ACC112 (cell line): Measurements from ENCODE around the gene INSYN2A.

Experiments
- H2AFZ ChIP-seq: fragments of 200-600 bp; sonication (generic); one replicate; pipeline ENCODE4 v1.6.0; 2017; ENCODE audit warnings: antibody characterized with exemption, low read length; ENCODE audit not compliant: unreplicated experiment
- H3K27ac ChIP-seq: fragments of 200-600 bp; sonication (generic); 2 replicates; pipeline ENCODE4 v1.5.1; 2014; ENCODE audit warnings: low read depth, mild to moderate bottlenecking, antibody characterized with exemption, low read length, moderate library complexity
- H3K27me3 ChIP-seq: fragments of 200-600 bp; sonication (generic); 2 replicates; pipeline ENCODE4 v1.6.1; 2014; ENCODE audit warnings: mild to moderate bottlenecking, antibody characterized with exemption, low read length, moderate library complexity, mixed read lengths; ENCODE audit not compliant: insufficient read depth
- H3K36me3 ChIP-seq: fragments of 200-600 bp; sonication (generic); 2 replicates; pipeline ENCODE4 v1.6.1; 2016; ENCODE audit warnings: mild to moderate bottlenecking, antibody characterized with exemption, low read length, moderate library complexity, mixed read lengths; ENCODE audit not compliant: insufficient read depth
- H3K4me1 ChIP-seq: fragments of 200-600 bp; sonication (generic); one replicate; pipeline ENCODE4 v1.6.1; 2016; ENCODE audit warnings: low read length, mixed read lengths; ENCODE audit not compliant: insufficient read depth, unreplicated experiment, control insufficient read depth
- H3K4me3 ChIP-seq: fragments of 200-600 bp; sonication (generic); 2 replicates; pipeline ENCODE4 v1.5.1; 2014; ENCODE audit warnings: mild to moderate bottlenecking, low read depth, low read length
- H3K79me2 ChIP-seq: fragments of 200-600 bp; sonication (generic); one replicate; pipeline ENCODE4 v1.6.0; 2016; ENCODE audit warnings: low read length; ENCODE audit not compliant: control insufficient read depth, unreplicated experiment, insufficient read depth

Gene INSYN2A

GRCh38 chr10:127154831-127155620 lies 41.4 kb downstream of the INSYN2A start:
- H3K36me3 ChIP-seq: no peaks in the 10 kb centered on the region
- no peak overlapping the region for H3K4me3 ChIP-seq
- no peak overlapping the region for H3K27ac ChIP-seq
- no peaks in the 10 kb centered on the region for H3K27me3 ChIP-seq
- H2AFZ ChIP-seq: no peak overlapping the region
- no peaks in the 10 kb centered on the region for H3K79me2 ChIP-seq
- peaks cover 15% of the 10 kb centered on the region for H3K4me1 ChIP-seq

- peaks cover 31% of the 10 kb centered on the region for H3K4me1 ChIP-seq
- no peak overlapping the region for H3K27ac ChIP-seq
- no peaks in the 10 kb centered on the region for H3K79me2 ChIP-seq
- no peaks in the 10 kb centered on the region for H3K36me3 ChIP-seq
- H3K4me3 ChIP-seq: no peak overlapping the region
- no peak overlapping the region for H2AFZ ChIP-seq
- H3K27me3 ChIP-seq: no peaks in the 10 kb centered on the region
Observed at GRCh38 chr10:127153181-127153580, 43.2 kb downstream of the INSYN2A start.

- Histone ChIP-seq H3K4me3 (no peak overlapping the region), H2AFZ (no peak overlapping the region), H3K27ac (no peak overlapping the region), H3K36me3 (no peaks in the 10 kb centered on the region), H3K27me3 (no peaks in the 10 kb centered on the region), H3K4me1 (peaks cover 40% of the 10 kb centered on the region), H3K79me2 (no peaks in the 10 kb centered on the region)
Observed at GRCh38 chr10:127151981-127152699, 44.3 kb downstream of the INSYN2A start.

- no peak overlapping the region for H3K27ac ChIP-seq
- H3K4me1 ChIP-seq: peaks cover 46% of the 10 kb centered on the region
- H3K36me3 ChIP-seq: no peaks in the 10 kb centered on the region
- no peak overlapping the region for H2AFZ ChIP-seq
- no peaks in the 10 kb centered on the region for H3K27me3 ChIP-seq
- no peak overlapping the region for H3K4me3 ChIP-seq
- H3K79me2 ChIP-seq: no peaks in the 10 kb centered on the region
Observed at GRCh38 chr10:127151541-127151940, 44.9 kb downstream of the INSYN2A start.

GRCh38 chr10:127150136-127150535 lies 46.3 kb downstream of the INSYN2A start:
- Histone ChIP-seq H3K36me3 (no peaks in the 10 kb centered on the region), H3K79me2 (no peaks in the 10 kb centered on the region), H3K4me3 (0 out of 2 replicates have a peak overlapping the region, but pooled peaks have one; percentile 4), H3K27ac (peak overlapping the region; percentile 98), H3K27me3 (no peaks in the 10 kb centered on the region), H2AFZ (no peak overlapping the region), H3K4me1 (peaks cover 56% of the 10 kb centered on the region)

- peaks cover 62% of the 10 kb centered on the region for H3K4me1 ChIP-seq
Observed at GRCh38 chr10:127149501-127150081, 46.8 kb downstream of the INSYN2A start.

GRCh38 chr10:127148933-127149220 lies 47.5 kb downstream of the INSYN2A start:
- H3K4me1 ChIP-seq: peaks cover 62% of the 10 kb centered on the region
- H3K36me3 ChIP-seq: no peaks in the 10 kb centered on the region
- no peaks in the 10 kb centered on the region for H3K27me3 ChIP-seq
- H2AFZ ChIP-seq: peak overlapping the region; percentile 4
- peak overlapping the region; percentile 58 for H3K4me3 ChIP-seq
- no peaks in the 10 kb centered on the region for H3K79me2 ChIP-seq
- peak overlapping the region; percentile 98 for H3K27ac ChIP-seq

More at GRCh38 chr10:127149501-127150081, 46.8 kb downstream of the INSYN2A start:
- Histone ChIP-seq H3K79me2 (no peaks in the 10 kb centered on the region), H2AFZ (no peak overlapping the region), H3K36me3 (no peaks in the 10 kb centered on the region), H3K27ac (peak overlapping the region; percentile 98), H3K4me3 (peak overlapping the region; percentile 58), H3K27me3 (no peaks in the 10 kb centered on the region)

- no peaks in the 10 kb centered on the region for H3K27me3 ChIP-seq
- H3K79me2 ChIP-seq: no peaks in the 10 kb centered on the region
- H3K27ac ChIP-seq: peak overlapping the region; percentile 98
- peaks cover 62% of the 10 kb centered on the region for H3K4me1 ChIP-seq
- H3K36me3 ChIP-seq: no peaks in the 10 kb centered on the region
- peak overlapping the region; percentile 58 for H3K4me3 ChIP-seq
- H2AFZ ChIP-seq: peak overlapping the region; percentile 37
Observed at GRCh38 chr10:127148066-127148932, 48.1 kb downstream of the INSYN2A start.

GRCh38 chr10:127146661-127147060 lies 49.7 kb downstream of the INSYN2A start:
- Histone ChIP-seq H3K4me1 (peaks cover 56% of the 10 kb centered on the region), H2AFZ (no peak overlapping the region), H3K79me2 (no peaks in the 10 kb centered on the region), H3K27ac (0 out of 2 replicates have a peak overlapping the region, but pooled peaks have one; percentile 51), H3K4me3 (no peak overlapping the region), H3K36me3 (no peaks in the 10 kb centered on the region), H3K27me3 (no peaks in the 10 kb centered on the region)
